ENCODE data around the gene ACAD8.

Gene ACAD8

DNA sequence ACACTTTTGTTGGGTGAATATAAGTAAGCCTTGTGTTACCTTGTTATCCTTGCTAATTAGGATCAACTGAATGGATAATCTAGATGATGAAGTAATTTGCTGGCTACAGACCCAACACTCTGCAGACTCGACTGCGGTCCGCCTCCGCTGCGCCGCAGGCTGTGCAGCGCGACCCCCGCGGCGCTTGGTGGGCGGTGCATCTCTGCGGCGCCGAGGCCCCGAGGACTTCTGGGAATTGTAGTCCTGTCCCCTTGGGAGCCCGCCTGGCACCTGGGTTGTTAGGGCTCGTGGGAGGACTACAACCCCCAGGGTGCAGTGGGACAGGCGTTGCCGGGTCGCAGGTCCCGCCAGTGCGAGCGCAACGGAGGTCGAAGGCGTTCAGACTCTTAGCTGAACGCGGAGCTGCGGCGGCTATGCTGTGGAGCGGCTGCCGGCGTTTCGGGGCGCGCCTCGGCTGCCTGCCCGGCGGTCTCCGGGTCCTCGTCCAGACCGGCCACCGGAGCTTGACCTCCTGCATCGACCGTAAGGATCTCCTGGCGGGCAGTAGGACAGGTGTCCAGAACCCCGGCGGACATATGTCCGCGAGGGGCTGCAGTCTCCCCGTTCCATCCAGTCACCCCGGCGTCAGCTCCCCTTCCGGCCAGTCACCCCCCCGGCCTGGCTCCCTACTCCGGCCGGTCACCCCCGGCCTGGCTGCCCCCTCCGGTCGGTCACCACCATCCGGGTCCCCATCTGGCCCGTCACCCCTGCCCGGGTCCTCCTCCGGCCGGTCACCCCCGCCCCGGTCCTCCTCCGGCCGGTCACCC lies at the start of gene ACAD8, which contains the start of gene THYN1:
Gene ACAD8, plus strand, starts transcription at position 381 of the 806 bp plus-strand sequence. Its CDS starts 33 bp downstream, at position 414.
Gene THYN1, minus strand, starts transcription at position 165 of the 806 bp plus-strand sequence. CDS start 470 bp downstream, outside the sequence.
- Mint-ChIP-seq H3K36me3 (ENCODE audit: low read depth) (peaks cover 16% of the 10 kb centered on the region), H3K27me3 (no peaks in the 10 kb centered on the region)

DNA sequence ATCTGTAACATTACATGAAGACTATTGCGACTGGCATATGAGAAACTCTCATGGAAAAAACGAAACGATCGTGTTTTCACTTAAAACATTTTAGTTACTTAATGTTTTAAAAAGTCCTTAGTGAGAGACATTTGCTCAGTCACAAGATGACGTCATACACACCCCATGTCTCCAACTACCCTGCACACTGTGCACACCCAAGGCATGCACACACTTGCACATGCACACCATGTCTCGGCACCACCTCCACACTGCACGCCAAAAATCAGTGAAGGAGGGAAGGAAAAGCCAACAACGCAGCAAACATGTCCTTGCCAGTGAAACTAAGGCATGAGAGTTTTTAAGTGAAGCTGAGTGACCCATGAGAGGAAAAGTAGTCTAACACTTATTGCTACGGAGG lies 47.6 kb upstream of the ACAD8 start:
- Mint-ChIP-seq H3K4me1 (ENCODE audit: low read depth) (no peaks in the 10 kb centered on the region), H3K9me3 (no peaks in the 10 kb centered on the region), H3K4me3 (no peak overlapping the region), H3K36me3 (ENCODE audit: low read depth) (peaks cover 83% of the 10 kb centered on the region), H3K27me3 (no peaks in the 10 kb centered on the region), H3K27ac (no peak overlapping the region)

More for the DNA sequence above, at the start of gene ACAD8, which contains the start of gene THYN1:
- Mint-ChIP-seq H3K27ac (peak within 1 kb of the TSS; percentile 92), H3K4me3 (peak within 1 kb of the TSS; percentile 98), H3K4me1 (ENCODE audit: low read depth) (peaks cover 32% of the 10 kb centered on the region), H3K9me3 (no peaks in the 10 kb centered on the region)

GRCh38 chr11:134206185-134206584 lies 47.2 kb upstream of the ACAD8 start:
- Mint-ChIP-seq H3K4me1 (ENCODE audit: low read depth) (no peaks in the 10 kb centered on the region), H3K27ac (no peak overlapping the region), H3K36me3 (ENCODE audit: low read depth) (peaks cover 83% of the 10 kb centered on the region), H3K4me3 (no peak overlapping the region), H3K27me3 (no peaks in the 10 kb centered on the region), H3K9me3 (no peaks in the 10 kb centered on the region)

DNA sequence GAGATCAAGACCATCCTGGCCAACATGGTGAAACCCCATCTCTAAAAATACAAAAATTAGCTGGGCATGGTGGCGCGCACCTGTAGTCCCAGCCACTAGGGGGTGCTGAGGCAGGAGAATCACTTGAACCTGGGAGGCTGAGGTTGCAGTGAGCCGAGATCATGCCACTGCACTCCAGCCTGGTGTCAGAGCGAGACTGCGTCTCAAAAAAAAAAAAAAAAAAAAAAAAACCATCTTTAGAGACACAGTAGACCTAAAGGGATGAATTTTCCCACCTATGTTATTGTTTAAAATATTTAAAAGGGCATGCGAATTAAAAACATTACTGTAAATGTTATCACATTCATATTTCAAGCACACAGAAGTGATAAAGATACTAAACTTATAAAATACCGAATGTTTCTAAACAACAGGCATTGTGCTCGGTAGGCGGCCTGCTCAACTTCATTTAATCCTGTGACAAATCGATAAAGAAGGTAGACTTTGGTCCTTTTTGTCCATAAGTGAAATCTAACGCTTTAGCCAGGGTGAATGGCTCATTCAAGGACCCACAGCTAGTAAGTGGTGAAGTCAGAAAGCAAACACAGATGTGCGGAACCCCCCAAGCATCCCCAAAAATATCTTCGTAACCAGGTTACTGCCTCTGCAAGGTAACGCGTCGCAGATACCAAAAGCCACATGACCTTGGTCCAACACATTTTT lies 45.7 kb upstream of the ACAD8 start:
- Mint-ChIP-seq H3K27ac (no peak overlapping the region), H3K9me3 (no peaks in the 10 kb centered on the region), H3K4me1 (ENCODE audit: low read depth) (no peaks in the 10 kb centered on the region), H3K27me3 (no peaks in the 10 kb centered on the region), H3K36me3 (ENCODE audit: low read depth) (peaks cover 80% of the 10 kb centered on the region), H3K4me3 (no peak overlapping the region)

DNA sequence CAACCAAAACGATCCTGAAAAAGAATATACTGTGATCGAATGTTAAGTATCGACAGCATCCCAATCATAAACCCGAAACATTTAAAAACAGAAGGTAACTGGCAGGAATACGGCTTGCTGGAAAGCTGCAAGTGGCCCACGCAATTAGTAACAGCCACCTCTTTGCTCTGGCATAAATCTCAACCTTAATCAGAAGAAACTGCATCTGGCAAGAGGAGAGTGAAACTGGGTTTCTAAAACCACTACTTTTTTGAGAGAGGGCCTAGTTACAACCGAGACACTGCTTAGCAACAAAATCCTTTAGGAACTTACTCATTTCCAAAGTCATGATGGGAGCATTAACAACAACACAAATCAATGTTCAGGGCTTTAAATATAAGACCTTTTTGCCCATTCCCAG lies 37.5 kb upstream of the ACAD8 start:
- Mint-ChIP-seq H3K4me1 (ENCODE audit: low read depth) (peaks cover 19% of the 10 kb centered on the region), H3K27me3 (no peaks in the 10 kb centered on the region), H3K27ac (no peak overlapping the region), H3K36me3 (ENCODE audit: low read depth) (peaks cover 73% of the 10 kb centered on the region), H3K4me3 (no peak overlapping the region), H3K9me3 (no peaks in the 10 kb centered on the region)

DNA sequence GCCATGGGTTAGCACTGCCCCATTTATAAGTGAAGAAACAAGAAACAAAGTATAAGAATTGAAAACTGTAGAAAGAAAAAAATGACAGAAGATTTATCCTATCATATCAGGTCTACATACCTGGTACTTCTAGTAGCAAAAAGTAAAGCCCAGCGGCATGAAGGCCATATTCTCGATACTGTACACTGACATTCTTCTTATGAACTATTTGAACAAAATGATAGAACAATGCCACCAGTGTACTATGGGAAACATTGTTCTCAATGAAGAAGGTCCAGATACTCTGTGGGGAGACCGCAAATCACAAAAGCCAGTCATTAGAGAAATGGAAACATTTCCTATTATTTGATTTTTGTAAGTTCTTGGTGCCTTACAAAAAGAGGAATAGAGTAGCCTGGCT lies 36.6 kb upstream of the ACAD8 start:
- Mint-ChIP-seq H3K36me3 (ENCODE audit: low read depth) (peaks cover 67% of the 10 kb centered on the region), H3K4me3 (no peak overlapping the region), H3K27ac (no peak overlapping the region), H3K27me3 (no peaks in the 10 kb centered on the region), H3K9me3 (no peaks in the 10 kb centered on the region), H3K4me1 (ENCODE audit: low read depth) (peaks cover 26% of the 10 kb centered on the region)

DNA sequence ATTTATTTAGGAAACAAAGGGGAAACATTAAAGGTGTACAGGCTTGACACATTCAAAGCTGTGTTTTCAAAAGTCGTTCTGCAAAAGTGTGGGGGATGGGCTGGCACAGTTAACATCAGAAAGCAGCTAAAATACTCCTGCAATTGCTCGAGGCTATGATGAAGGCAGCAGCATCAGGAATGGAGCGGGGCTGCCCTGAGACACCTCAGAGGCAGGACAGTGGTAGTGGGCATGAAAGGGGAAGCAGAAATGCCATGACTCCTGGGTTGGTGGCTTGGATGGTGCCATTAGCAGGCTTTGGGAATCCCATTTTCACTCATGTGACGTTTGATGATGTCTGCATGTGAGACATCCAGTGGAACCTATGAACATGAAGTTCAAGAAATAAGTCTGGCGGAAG lies 30.2 kb upstream of the ACAD8 start:
- Mint-ChIP-seq H3K9me3 (no peaks in the 10 kb centered on the region), H3K4me3 (peak overlapping the region; percentile 91), H3K27me3 (no peaks in the 10 kb centered on the region), H3K27ac (peak overlapping the region; percentile 94), H3K4me1 (ENCODE audit: low read depth) (peaks cover 68% of the 10 kb centered on the region), H3K36me3 (ENCODE audit: low read depth) (peaks cover 48% of the 10 kb centered on the region)

GRCh38 chr11:134223836-134224709 lies 29.3 kb upstream of the ACAD8 start, which contains the start of the genes NCAPD3 and VPS26B:
Gene NCAPD3, minus strand, starts transcription at chr11:134223967. Its CDS starts 41 bp downstream, at chr11:134223926.
Gene VPS26B, plus strand, starts transcription at chr11:134224671. Its CDS starts 452 bp downstream, at chr11:134225123.
- Mint-ChIP-seq H3K4me3 (peak within 1 kb of the TSS; percentile 95), H3K27me3 (no peaks in the 10 kb centered on the region), H3K9me3 (no peaks in the 10 kb centered on the region), H3K36me3 (ENCODE audit: low read depth) (peaks cover 38% of the 10 kb centered on the region), H3K27ac (peak within 1 kb of the TSS; percentile 96), H3K4me1 (ENCODE audit: low read depth) (peaks cover 69% of the 10 kb centered on the region)

DNA sequence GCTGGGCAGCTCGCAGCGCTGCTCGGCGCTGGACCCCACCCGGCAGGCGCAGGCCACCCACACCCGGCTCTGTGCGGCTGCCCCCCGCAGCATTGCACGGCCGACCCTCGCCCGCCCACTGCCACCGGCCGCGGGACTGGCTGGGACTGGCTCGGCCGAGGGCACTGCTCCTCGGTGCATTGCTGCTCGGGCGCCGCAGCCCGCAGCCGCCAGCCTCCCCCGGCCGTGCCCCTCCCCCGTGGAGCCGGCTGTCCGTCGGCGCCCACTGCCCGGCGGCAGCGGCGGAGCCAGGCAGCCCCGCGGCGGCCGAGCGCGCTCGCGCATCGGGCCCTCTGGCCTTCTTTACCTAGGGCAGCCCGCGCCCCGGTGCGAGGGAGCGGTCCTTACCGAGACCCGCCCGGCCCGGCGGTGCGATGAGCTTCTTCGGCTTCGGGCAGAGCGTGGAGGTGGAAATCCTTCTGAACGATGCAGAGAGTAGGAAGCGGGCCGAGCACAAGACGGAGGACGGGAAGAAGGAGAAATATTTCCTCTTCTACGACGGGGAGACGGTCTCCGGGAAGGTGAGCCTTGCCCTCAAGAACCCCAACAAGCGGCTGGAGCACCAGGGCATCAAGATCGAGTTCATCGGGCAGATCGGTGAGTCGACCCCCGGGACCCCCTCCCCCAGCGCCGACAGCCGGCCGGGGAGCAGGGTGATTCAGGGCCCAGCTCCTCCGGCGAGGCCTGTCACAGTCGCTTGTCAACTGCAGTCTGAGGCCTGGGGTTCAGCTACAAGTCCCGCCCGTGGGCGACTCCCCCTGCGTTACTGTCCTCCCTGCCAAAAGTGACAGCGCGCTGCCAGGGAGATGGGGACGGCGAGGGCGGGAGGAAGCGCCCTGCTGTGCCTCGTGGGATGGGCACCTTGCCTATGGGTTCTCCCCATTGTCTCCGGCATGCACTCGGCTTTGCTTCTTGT lies 28.4 kb upstream of the ACAD8 start:
- Mint-ChIP-seq H3K4me3 (peak overlapping the region; percentile 95), H3K36me3 (ENCODE audit: low read depth) (peaks cover 40% of the 10 kb centered on the region), H3K27ac (peak overlapping the region; percentile 91), H3K27me3 (no peaks in the 10 kb centered on the region), H3K4me1 (ENCODE audit: low read depth) (peaks cover 78% of the 10 kb centered on the region), H3K9me3 (no peaks in the 10 kb centered on the region)

- peaks cover 81% of the 10 kb centered on the region for H3K4me1 Mint-ChIP-seq (ENCODE audit: low read depth)
- H3K36me3 Mint-ChIP-seq (ENCODE audit: low read depth): peaks cover 29% of the 10 kb centered on the region
- no peaks in the 10 kb centered on the region for H3K9me3 Mint-ChIP-seq
- no peak overlapping the region for H3K27ac Mint-ChIP-seq
- H3K4me3 Mint-ChIP-seq: peak overlapping the region; percentile 95
- no peaks in the 10 kb centered on the region for H3K27me3 Mint-ChIP-seq
These were observed 26.5 kb upstream of the ACAD8 start for GRCh38 chr11:134226806-134227325.

DNA sequence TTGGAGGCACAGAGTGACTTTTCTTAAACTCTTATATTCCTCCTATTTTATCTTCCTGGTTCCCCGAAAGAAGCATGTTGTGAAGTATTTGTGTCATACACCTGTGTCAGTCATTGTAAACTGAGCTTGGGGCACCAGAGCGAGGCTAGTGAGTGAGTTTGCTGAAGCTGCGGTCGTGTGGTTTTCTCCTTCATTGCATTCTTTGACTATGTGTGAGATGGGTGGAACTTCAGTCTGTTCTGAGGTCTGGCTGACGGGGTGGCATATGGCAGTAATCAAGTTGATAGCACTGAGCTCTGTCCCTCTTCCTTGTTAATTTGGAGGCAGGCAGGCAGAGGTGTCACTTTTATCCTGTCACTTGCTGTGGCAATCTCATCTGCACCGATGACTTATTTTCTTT lies 24.7 kb upstream of the ACAD8 start:
- Mint-ChIP-seq H3K27me3 (no peaks in the 10 kb centered on the region), H3K9me3 (no peaks in the 10 kb centered on the region), H3K4me3 (no peak overlapping the region), H3K27ac (no peak overlapping the region), H3K36me3 (ENCODE audit: low read depth) (peaks cover 13% of the 10 kb centered on the region), H3K4me1 (ENCODE audit: low read depth) (peaks cover 81% of the 10 kb centered on the region)

DNA sequence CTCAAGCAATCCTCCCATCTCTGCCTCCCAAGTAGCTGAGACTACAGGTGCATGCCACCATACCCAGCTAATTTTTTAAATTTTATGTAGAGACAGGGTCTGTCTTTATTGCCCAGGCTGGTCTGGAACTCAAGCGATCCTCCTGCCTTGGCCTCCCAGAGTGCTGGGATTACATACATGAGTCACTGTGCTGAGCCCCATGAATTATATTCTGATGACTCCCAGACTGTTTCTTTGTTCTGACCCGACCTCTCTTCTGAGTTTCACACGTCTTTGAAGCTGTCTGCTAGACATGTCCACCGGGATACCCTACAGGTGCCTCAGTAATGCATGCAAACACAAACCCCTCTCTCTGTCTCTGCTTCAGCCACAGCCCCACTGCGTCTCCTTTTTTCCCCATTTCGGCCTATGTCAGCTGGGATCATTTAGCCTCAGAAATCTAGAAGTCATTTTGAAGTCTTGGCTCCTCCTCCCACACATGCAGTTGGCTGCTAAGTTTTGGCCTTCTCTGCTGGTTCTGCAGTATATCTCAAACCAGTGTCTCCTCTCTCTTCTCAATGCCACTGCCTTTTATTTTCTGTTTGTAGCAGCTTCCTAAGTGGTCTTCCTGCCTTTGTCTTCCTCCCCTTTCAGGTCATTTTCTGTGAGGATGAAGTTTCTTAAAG lies 24.1 kb upstream of the ACAD8 start:
- H3K36me3 Mint-ChIP-seq (ENCODE audit: low read depth): peaks cover 13% of the 10 kb centered on the region
- H3K4me1 Mint-ChIP-seq (ENCODE audit: low read depth): peaks cover 76% of the 10 kb centered on the region
- no peak overlapping the region for H3K4me3 Mint-ChIP-seq
- H3K27ac Mint-ChIP-seq: no peak overlapping the region
- H3K9me3 Mint-ChIP-seq: no peaks in the 10 kb centered on the region
- H3K27me3 Mint-ChIP-seq: no peaks in the 10 kb centered on the region

- Mint-ChIP-seq H3K27me3 (no peaks in the 10 kb centered on the region), H3K4me3 (no peak overlapping the region), H3K36me3 (ENCODE audit: low read depth) (peaks cover 17% of the 10 kb centered on the region), H3K4me1 (ENCODE audit: low read depth) (peaks cover 76% of the 10 kb centered on the region), H3K27ac (no peak overlapping the region), H3K9me3 (no peaks in the 10 kb centered on the region)
These were observed 23.0 kb upstream of the ACAD8 start for GRCh38 chr11:134230339-134230738.

All from stimulated activated naive CD8-positive, alpha-beta T cell treated with anti-CD3 and anti-CD28 coated beads, Interleukin-15, Interleukin-2, amounts not matched to agents 100 ng/mL and 50 ng/mL, for 24 hours (primary cell).